Neural cell (in vitro differentiated cells): ENCODE results near the gene PTX4.

Experiments used
- EP300 ChIP-seq: fragments of 450-650 bp; conservative IDR thresholded peaks from 2 replicates; pipeline ENCODE4 v1.6.1; 2014; ENCODE audit warnings: antibody characterized with exemption, mild to moderate bottlenecking, moderate library complexity; ENCODE audit not compliant: poor library complexity, severe bottlenecking
- RAD21 ChIP-seq: fragments of 450-650 bp; conservative IDR thresholded peaks from 2 replicates; pipeline ENCODE4 v1.6.1; 2014; ENCODE audit warnings: antibody characterized with exemption, mild to moderate bottlenecking, moderate library complexity

DNA sequence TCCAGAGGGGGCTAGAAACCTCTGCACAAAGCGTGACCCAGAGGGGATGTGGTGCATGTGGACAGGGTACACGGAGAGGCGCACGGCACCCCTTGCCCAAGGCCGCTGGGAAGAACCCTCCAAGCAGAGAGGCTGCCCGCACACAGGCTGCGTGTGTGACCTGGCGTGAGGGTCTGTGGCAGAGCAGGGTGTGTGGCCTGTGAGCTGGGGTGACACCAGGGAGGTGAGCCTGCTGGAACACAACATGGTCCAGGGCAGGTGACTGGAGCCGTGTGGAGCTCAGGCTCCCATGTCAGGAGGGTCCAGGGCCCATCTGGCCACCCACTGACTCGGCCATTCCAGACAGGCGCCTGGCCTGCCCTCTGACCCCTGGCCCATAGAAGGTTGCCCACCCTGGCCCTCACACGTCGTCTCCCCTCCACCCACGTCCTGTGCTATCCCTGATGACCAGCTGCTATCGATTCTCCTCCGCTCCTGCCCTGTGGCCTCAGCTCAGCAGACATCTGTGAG is 29.9 kb upstream of the PTX4 start:
- TF ChIP-seq RAD21 = no peak
- TF ChIP-seq EP300 = no peak
